Activated T-cell treated with anti-CD3 and anti-CD28 coated beads, Interleukin-2, amount 50 U/mL, for 4 hours (primary cell): ENCODE results near the gene MBTPS2. TPM values are rescaled to one million over a fixed set of nuclear protein-coding genes. Genes with fewer than 3 reads are reported as not detected.

Experiments
- ATAC-seq, 2 donors: fragments of 200-7000 bp; cut with Tn5 transposase; one replicate each; pipeline ENCODE4 v1.10.0; 2021
- DNase-seq: peaks from one replicate; pipeline ENCODE4 v3.0.0-alpha.2; 2020
- H3K27me3 Mint-ChIP-seq: one replicate; pipeline ENCODE4 v1.8.0; 2021; ENCODE audit warnings: low read depth, mixed read lengths
- H3K36me3 Mint-ChIP-seq: one replicate; pipeline ENCODE4 v1.8.0; 2022; ENCODE audit warnings: mixed read lengths; ENCODE audit not compliant: insufficient read depth
- H3K4me1 Mint-ChIP-seq: one replicate; pipeline ENCODE4 v1.8.0; 2021; ENCODE audit warnings: low read depth, mixed read lengths
- H3K4me3 Mint-ChIP-seq: one replicate; pipeline ENCODE4 v1.8.0; 2021; ENCODE audit warnings: mild to moderate bottlenecking, moderate library complexity, mixed read lengths
- H3K9me3 Mint-ChIP-seq: one replicate; pipeline ENCODE4 v1.8.0; 2021; ENCODE audit warnings: mixed read lengths
- total RNA-seq, 3 donors: library from RNA; stranded (reverse); gene quantifications; one replicate each; pipeline ENCODE4 v1.2.1, GENCODE V29; 2021

MBTPS2 gene
- total RNA-seq, 3 donors from 2014 or later = 6.2 to 7.4 (median 6.4) TPM

- Mint-ChIP-seq H3K4me1 (peaks cover 11% of the 10 kb centered on the region), H3K36me3 (no peaks in the 10 kb centered on the region), H3K9me3 (no peaks in the 10 kb centered on the region), H3K27me3 (no peaks in the 10 kb centered on the region), H3K4me3 (no peak overlapping the region)
- no peak for ATAC-seq
- no peak for DNase-seq
These were observed 93.7 kb downstream of the MBTPS2 start for GRCh38 chrX:21933077-21933476.

- H3K27me3 Mint-ChIP-seq = no peaks in the 10 kb centered on the region
- H3K4me3 Mint-ChIP-seq = no peak overlapping the region
- peaks cover 7% of the 10 kb centered on the region for H3K4me1 Mint-ChIP-seq
- H3K9me3 Mint-ChIP-seq = no peaks in the 10 kb centered on the region
- ATAC-seq (no peak), DNase-seq (no peak)
- H3K36me3 Mint-ChIP-seq = no peaks in the 10 kb centered on the region
These were observed 95.0 kb downstream of the MBTPS2 start for GRCh38 chrX:21934414-21934813.

Other genes starting within 250 kb of the MBTPS2 start
- gene KLHL34, start 181.3 kb upstream of the MBTPS2 start, total RNA-seq = under 1 TPM; 0.49 to 0.61 (median 0.53) TPM
- gene SMPX, start 81.5 kb upstream of the MBTPS2 start, total RNA-seq = not detected
- gene YY2, start 16.4 kb downstream of the MBTPS2 start, total RNA-seq = 1 to 10 TPM in 1 of 3 donors, under 1 TPM in 2; 0.92 to 1.4 (median 0.94) TPM
- gene SMS, start 101.1 kb downstream of the MBTPS2 start, total RNA-seq = 100 to 1,000 TPM in 1 of 3 donors, 10 to 100 TPM in 2; 78.4 to 109 (median 92.2) TPM
- 1 to 10 TPM; 3.0 to 8.0 (median 4.7) TPM for gene PHEX, start 192.7 kb downstream of the MBTPS2 start, total RNA-seq